Endodermal cell (in vitro differentiated cells): ENCODE measurements around the gene ABI3BP. TPM values are rescaled to one million over a fixed set of nuclear protein-coding genes. Genes with fewer than 3 reads are reported as not detected.

Experiments
- DNase-seq: peaks from one replicate; pipeline ENCODE4 v3.0.0-alpha.2; 2017
- H3K27ac ChIP-seq: 2 replicates; pipeline ENCODE4 v1.5.1; 2013; ENCODE audit warnings: mild to moderate bottlenecking, low read depth, low read length, moderate library complexity
- H3K27me3 ChIP-seq: 2 replicates; pipeline ENCODE4 v1.6.1; 2013; ENCODE audit warnings: mild to moderate bottlenecking, low read length, moderate library complexity; ENCODE audit not compliant: insufficient read depth, control insufficient read depth, poor library complexity, severe bottlenecking
- H3K36me3 ChIP-seq: 2 replicates; pipeline ENCODE4 v1.7.0; 2013; ENCODE audit warnings: mild to moderate bottlenecking, low read length, moderate library complexity; ENCODE audit not compliant: control insufficient read depth, insufficient read depth
- H3K4me1 ChIP-seq: one replicate; pipeline ENCODE4 v1.7.0; 2013; ENCODE audit warnings: low read length; ENCODE audit not compliant: control insufficient read depth, insufficient read depth
- H3K4me3 ChIP-seq: 2 replicates; pipeline ENCODE4 v1.5.1; 2013; ENCODE audit warnings: mild to moderate bottlenecking, low read length, moderate library complexity
- H3K9ac ChIP-seq: 2 replicates; pipeline ENCODE4 v1.6.1; 2013; ENCODE audit warnings: mild to moderate bottlenecking, low read length, moderate library complexity; ENCODE audit not compliant: poor library complexity, severe bottlenecking; ENCODE audit errors: extremely low read depth
- H3K9me3 ChIP-seq: 2 replicates; pipeline ENCODE4 v1.6.1; 2013; ENCODE audit warnings: mild to moderate bottlenecking, low read length, moderate library complexity; ENCODE audit not compliant: control insufficient read depth
- H3K27ac Mint-ChIP-seq: 2 replicates; pipeline ENCODE4 v1.8.0; 2020; ENCODE audit warnings: mixed read lengths
- H3K27me3 Mint-ChIP-seq: 2 replicates; pipeline ENCODE4 v1.8.0; 2021; ENCODE audit warnings: mild to moderate bottlenecking, mixed read lengths; ENCODE audit not compliant: insufficient read depth
- H3K36me3 Mint-ChIP-seq: 2 replicates; pipeline ENCODE4 v1.8.0; 2020; ENCODE audit warnings: low read depth, mixed read lengths
- H3K4me1 Mint-ChIP-seq: 2 replicates; pipeline ENCODE4 v1.8.0; 2020; ENCODE audit warnings: mixed read lengths
- H3K4me3 Mint-ChIP-seq: 2 replicates; pipeline ENCODE4 v1.8.0; 2020; ENCODE audit warnings: mild to moderate bottlenecking, moderate library complexity, mixed read lengths
- H3K9me3 Mint-ChIP-seq: 2 replicates; pipeline ENCODE4 v1.8.0; 2020; ENCODE audit warnings: mild to moderate bottlenecking, mixed read lengths
- WGBS, 2 experiments: methylation state at CpG; one replicate each; pipeline versions ENCODE4 v1.1.5 to v1.1.7; 2013; ENCODE audit warnings: missing lambda C conversion rate in 2 of 2, mixed read lengths in 1 of 2; ENCODE audit not compliant: insufficient coverage in 1 of 2, insufficient read length in 1 of 2; 5-methylcytosine and 5-hydroxymethylcytosine counted together
- total RNA-seq, 2 donors: library from RNA; stranded (reverse); fragmentation: NEBNext Ultra II Directional in 1 of 2; extraction: Animal tissue kit (Norgen Biotek cat#: 25700) in 1 of 2; gene quantifications; 2 replicates in 1 of 2; 3 replicates in 1 of 2; pipeline ENCODE4 v1.2.1, GENCODE V29; 2021
- TF ChIP-seq, protein P1 (sequence below): fragments of 200-600 bp; sonication (generic); conservative IDR thresholded peaks from 2 replicates; pipeline ENCODE4 v1.5.0; 2021; ENCODE audit warnings: antibody characterized with exemption, mild to moderate bottlenecking

ABI3BP gene
- total RNA-seq, 2 donors from 2014 or later: 0.42 TPM; not detected in 1

GRCh38 chr3:100746092-100746491 is 247.1 kb downstream of the ABI3BP start:
- peaks cover 93% of the 10 kb centered on the region for H3K36me3 ChIP-seq
- H3K4me3 Mint-ChIP-seq: no peak overlapping the region
- H3K27ac Mint-ChIP-seq: no peak overlapping the region
- H3K9me3 ChIP-seq: no peaks in the 10 kb centered on the region
- peaks cover 64% of the 10 kb centered on the region for H3K36me3 Mint-ChIP-seq
- no peaks in the 10 kb centered on the region for H3K9me3 Mint-ChIP-seq
- no peak overlapping the region for H3K27ac ChIP-seq
- H3K27me3 ChIP-seq: no peaks in the 10 kb centered on the region
- no peaks in the 10 kb centered on the region for H3K4me1 Mint-ChIP-seq
- TF ChIP-seq, protein P1, sequence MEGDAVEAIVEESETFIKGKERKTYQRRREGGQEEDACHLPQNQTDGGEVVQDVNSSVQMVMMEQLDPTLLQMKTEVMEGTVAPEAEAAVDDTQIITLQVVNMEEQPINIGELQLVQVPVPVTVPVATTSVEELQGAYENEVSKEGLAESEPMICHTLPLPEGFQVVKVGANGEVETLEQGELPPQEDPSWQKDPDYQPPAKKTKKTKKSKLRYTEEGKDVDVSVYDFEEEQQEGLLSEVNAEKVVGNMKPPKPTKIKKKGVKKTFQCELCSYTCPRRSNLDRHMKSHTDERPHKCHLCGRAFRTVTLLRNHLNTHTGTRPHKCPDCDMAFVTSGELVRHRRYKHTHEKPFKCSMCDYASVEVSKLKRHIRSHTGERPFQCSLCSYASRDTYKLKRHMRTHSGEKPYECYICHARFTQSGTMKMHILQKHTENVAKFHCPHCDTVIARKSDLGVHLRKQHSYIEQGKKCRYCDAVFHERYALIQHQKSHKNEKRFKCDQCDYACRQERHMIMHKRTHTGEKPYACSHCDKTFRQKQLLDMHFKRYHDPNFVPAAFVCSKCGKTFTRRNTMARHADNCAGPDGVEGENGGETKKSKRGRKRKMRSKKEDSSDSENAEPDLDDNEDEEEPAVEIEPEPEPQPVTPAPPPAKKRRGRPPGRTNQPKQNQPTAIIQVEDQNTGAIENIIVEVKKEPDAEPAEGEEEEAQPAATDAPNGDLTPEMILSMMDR: no peak
- H3K9ac ChIP-seq: no peak overlapping the region
- no peaks in the 10 kb centered on the region for H3K27me3 Mint-ChIP-seq
- 96% methylated on average over 3 of the region's 3 CpGs for WGBS, 2 experiments
- no peaks in the 10 kb centered on the region for H3K4me1 ChIP-seq
- H3K4me3 ChIP-seq: no peak overlapping the region
- DNase-seq: no peak

GRCh38 chr3:100745617-100746016 is 247.6 kb downstream of the ABI3BP start:
- peaks cover 93% of the 10 kb centered on the region for H3K36me3 ChIP-seq
- Mint-ChIP-seq H3K4me1 (no peaks in the 10 kb centered on the region), H3K27ac (no peak overlapping the region), H3K9me3 (no peaks in the 10 kb centered on the region), H3K36me3 (peaks cover 61% of the 10 kb centered on the region), H3K27me3 (no peaks in the 10 kb centered on the region), H3K4me3 (no peak overlapping the region)
- H3K9me3 ChIP-seq: no peaks in the 10 kb centered on the region
- H3K4me1 ChIP-seq: no peaks in the 10 kb centered on the region
- TF ChIP-seq, protein P1: no peak
- no peak overlapping the region for H3K4me3 ChIP-seq
- H3K27me3 ChIP-seq: no peaks in the 10 kb centered on the region
- no peak overlapping the region for H3K9ac ChIP-seq
- DNase-seq: no peak
- H3K27ac ChIP-seq: no peak overlapping the region

DNA sequence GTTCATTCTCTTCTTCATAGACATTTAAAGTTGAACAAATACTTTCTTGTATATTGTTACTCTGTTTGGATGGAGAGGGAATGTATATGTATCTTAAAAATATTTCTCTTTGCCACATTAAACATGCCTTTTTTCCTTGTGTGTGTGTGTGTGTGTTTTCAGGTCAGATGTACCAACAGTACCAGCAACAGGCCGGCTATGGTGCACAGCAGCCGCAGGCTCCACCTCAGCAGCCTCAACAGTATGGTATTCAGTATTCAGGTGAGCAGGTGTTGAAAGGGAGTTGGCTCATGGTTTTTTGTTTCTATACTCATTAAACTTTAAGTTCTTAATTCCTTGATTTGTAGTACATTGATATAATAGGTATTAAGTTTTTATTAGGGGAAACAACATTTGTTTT is 248.6 kb downstream of the ABI3BP start:
- peaks cover 2% of the 10 kb centered on the region for H3K4me1 Mint-ChIP-seq
- 94% methylated on average over 2 of the region's 2 CpGs; no CpG with 5 or more reads in 1 of the 2 experiments for WGBS, 2 experiments

More for the DNA sequence above, 248.6 kb downstream of the ABI3BP start:
- no peaks in the 10 kb centered on the region for H3K9me3 ChIP-seq
- no peak for DNase-seq
- Mint-ChIP-seq H3K4me3 (no peak overlapping the region), H3K27me3 (no peaks in the 10 kb centered on the region), H3K27ac (no peak overlapping the region), H3K9me3 (no peaks in the 10 kb centered on the region), H3K36me3 (peaks cover 60% of the 10 kb centered on the region)
- H3K36me3 ChIP-seq: peaks cover 93% of the 10 kb centered on the region
- no peak overlapping the region for H3K4me3 ChIP-seq
- H3K4me1 ChIP-seq: no peaks in the 10 kb centered on the region
- H3K27me3 ChIP-seq: no peaks in the 10 kb centered on the region
- TF ChIP-seq, protein P1: no peak
- no peak overlapping the region for H3K27ac ChIP-seq
- H3K9ac ChIP-seq: no peak overlapping the region
